Hepatocyte (in vitro differentiated cells): ENCODE results near the gene LIPT1. TPM values are rescaled to one million over a fixed set of nuclear protein-coding genes. Genes with fewer than 3 reads are reported as not detected.

Experiments used
- DNase-seq: peaks from one replicate; pipeline ENCODE4 v3.0.0-alpha.2; 2016; ENCODE audit warnings: low spot score
- H2AFZ ChIP-seq: fragments of 200-600 bp; sonication (generic); 2 replicates; pipeline ENCODE4 v1.6.0; 2016; ENCODE audit warnings: antibody characterized with exemption, mild to moderate bottlenecking
- H3K27ac ChIP-seq: fragments of 200-600 bp; sonication (generic); 2 replicates; pipeline ENCODE4 v1.5.1; 2016; ENCODE audit warnings: mild to moderate bottlenecking
- H3K27me3 ChIP-seq: fragments of 200-600 bp; sonication (generic); 2 replicates; pipeline ENCODE4 v1.6.1; 2016
- H3K36me3 ChIP-seq: fragments of 200-600 bp; sonication (generic); replicated peaks from 2 replicates; pipeline ENCODE4 v1.5.1; 2016; ENCODE audit warnings: low read depth; ENCODE audit not compliant: insufficient read depth
- H3K4me1 ChIP-seq: fragments of 200-600 bp; sonication (generic); 2 replicates; pipeline ENCODE4 v1.5.1; 2016; ENCODE audit warnings: mild to moderate bottlenecking, moderate library complexity; ENCODE audit not compliant: insufficient read depth
- H3K4me2 ChIP-seq: fragments of 200-600 bp; sonication (generic); 2 replicates; pipeline ENCODE4 v1.6.0; 2016
- H3K4me3 ChIP-seq: fragments of 200-600 bp; sonication (generic); 2 replicates; pipeline ENCODE4 v1.5.1; 2016; ENCODE audit warnings: mild to moderate bottlenecking
- H3K79me2 ChIP-seq: fragments of 200-600 bp; sonication (generic); 2 replicates; pipeline ENCODE4 v1.6.0; 2017; ENCODE audit warnings: mild to moderate bottlenecking
- H3K9me2 ChIP-seq: fragments of 200-600 bp; sonication (generic); replicated peaks from 2 replicates; pipeline ENCODE4 v1.6.0; 2017; ENCODE audit warnings: mild to moderate bottlenecking; ENCODE audit not compliant: insufficient read depth
- H3K9me3 ChIP-seq: fragments of 200-600 bp; sonication (generic); 2 replicates; pipeline ENCODE4 v1.5.1; 2016; ENCODE audit warnings: low read depth, mild to moderate bottlenecking
- H4K20me1 ChIP-seq: fragments of 200-600 bp; sonication (generic); 2 replicates; pipeline ENCODE4 v1.6.0; 2016; ENCODE audit warnings: mild to moderate bottlenecking; ENCODE audit not compliant: insufficient read depth, poor library complexity, severe bottlenecking
- EZH2 ChIP-seq: fragments of 200-600 bp; sonication (generic); IDR thresholded peaks from 2 replicates; pipeline ENCODE4 v1.6.1; 2016; ENCODE audit warnings: antibody characterized with exemption, mild to moderate bottlenecking, borderline replicate concordance
- EZH2phosphoT487 ChIP-seq: fragments of 200-600 bp; sonication (generic); IDR thresholded peaks from one replicate; pipeline ENCODE4 v1.6.1; 2018; ENCODE audit warnings: antibody characterized with exemption, mild to moderate bottlenecking, low read depth, moderate library complexity; ENCODE audit not compliant: unreplicated experiment, severe bottlenecking
- WGBS: methylation state at CpG from one replicate; pipeline ENCODE4 v1.1.6; 2016; ENCODE audit warnings: low lambda C conversion rate; ENCODE audit errors: missing lambda C conversion rate; 5-methylcytosine and 5-hydroxymethylcytosine counted together
- polyA plus RNA-seq: library from polyadenylated mRNA; unstranded; fragments of >200 nt; fragmentation: Nextera tagmentation; extraction: Ambion mirVana; gene quantifications from 2 replicates; pipeline ENCODE4 v1.2.1, GENCODE V29; 2016
- total RNA-seq: library from RNA; depleted of rRNA; stranded (reverse); fragments of >200 nt; gene quantifications from 2 replicates; pipeline ENCODE4 v1.2.3, GENCODE V29; 2014
- TF ChIP-seq, protein P1 (sequence below): fragments of 200-600 bp; sonication (generic); IDR thresholded peaks from 2 replicates; pipeline ENCODE4 v1.5.1; 2016; ENCODE audit warnings: antibody characterized with exemption, mild to moderate bottlenecking; ENCODE audit not compliant: poor library complexity

The LIPT1 gene
- total RNA-seq (5.9 and 6.1 TPM in 2 replicates), polyA plus RNA-seq (5.8 and 5.9 TPM in 2 replicates)

DNA sequence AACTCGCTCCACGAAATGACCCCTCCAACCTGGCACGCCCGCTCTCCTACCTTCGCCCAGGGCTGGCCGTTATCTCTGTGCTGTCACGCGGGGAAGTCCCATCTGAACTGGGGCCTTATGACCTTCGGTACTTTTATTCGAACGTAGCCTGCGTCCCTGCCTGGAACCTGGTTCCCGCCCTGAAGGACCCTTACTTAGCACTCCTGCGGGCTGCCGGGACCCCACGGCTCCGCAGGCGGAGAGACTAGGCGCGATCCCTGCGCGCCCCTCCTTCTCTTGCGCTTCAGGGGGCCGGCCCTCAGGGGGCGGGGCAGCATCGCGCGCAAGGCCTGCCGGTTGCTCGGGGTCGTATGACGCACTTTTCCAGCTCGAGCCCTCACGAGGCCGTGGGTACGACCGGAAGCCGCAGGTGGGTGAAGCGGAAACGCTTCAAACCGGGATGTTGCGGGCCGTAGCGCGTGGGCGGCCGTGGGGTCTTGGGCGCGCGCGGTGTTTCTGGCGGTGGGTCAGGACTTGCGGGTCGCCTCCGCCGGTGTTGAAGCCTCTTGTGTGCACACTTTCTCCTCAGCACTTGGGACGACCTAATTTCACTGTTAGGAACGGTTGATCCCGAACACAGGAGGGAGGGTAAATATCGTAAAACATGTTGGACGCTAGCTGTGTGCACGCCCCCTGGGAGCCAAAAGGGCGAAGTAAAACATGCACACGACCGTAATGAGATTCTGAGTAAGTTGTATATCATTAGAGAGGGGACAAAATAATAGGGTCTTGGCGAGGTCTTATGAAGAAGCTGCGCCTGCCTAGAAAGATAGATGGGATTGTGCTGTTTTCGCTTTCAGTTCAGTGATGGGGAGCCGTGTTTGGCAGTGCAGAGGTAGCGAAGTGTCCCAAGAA lies at the start of gene LIPT1, which contains the start of gene TSGA10:
Gene LIPT1 (plus strand): TSS at position 325 of the 894 bp plus-strand sequence. CDS start 6,991 bp downstream, outside the sequence.
Gene TSGA10 (minus strand): TSS at position 300 of the 894 bp plus-strand sequence. CDS start 45,503 bp downstream, outside the sequence.
- peak within 1 kb of the TSS; percentile 77 for H2AFZ ChIP-seq
- H3K27ac ChIP-seq = peak within 1 kb of the TSS; percentile 92
- TF ChIP-seq EZH2phosphoT487 (no peak), EZH2 (no peak)
- TF ChIP-seq, protein P1, sequence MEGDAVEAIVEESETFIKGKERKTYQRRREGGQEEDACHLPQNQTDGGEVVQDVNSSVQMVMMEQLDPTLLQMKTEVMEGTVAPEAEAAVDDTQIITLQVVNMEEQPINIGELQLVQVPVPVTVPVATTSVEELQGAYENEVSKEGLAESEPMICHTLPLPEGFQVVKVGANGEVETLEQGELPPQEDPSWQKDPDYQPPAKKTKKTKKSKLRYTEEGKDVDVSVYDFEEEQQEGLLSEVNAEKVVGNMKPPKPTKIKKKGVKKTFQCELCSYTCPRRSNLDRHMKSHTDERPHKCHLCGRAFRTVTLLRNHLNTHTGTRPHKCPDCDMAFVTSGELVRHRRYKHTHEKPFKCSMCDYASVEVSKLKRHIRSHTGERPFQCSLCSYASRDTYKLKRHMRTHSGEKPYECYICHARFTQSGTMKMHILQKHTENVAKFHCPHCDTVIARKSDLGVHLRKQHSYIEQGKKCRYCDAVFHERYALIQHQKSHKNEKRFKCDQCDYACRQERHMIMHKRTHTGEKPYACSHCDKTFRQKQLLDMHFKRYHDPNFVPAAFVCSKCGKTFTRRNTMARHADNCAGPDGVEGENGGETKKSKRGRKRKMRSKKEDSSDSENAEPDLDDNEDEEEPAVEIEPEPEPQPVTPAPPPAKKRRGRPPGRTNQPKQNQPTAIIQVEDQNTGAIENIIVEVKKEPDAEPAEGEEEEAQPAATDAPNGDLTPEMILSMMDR = peak; percentile 29
- peaks cover 10% of the 10 kb centered on the region for H3K4me1 ChIP-seq
- H3K9me2 ChIP-seq = no peaks in the 10 kb centered on the region
- H3K36me3 ChIP-seq = no peaks in the 10 kb centered on the region
- 2% methylated on average over 70 of the region's 70 CpGs for WGBS
- peak within 1 kb of the TSS; percentile 83 for H3K4me3 ChIP-seq
- no peaks in the 10 kb centered on the region for H3K27me3 ChIP-seq
- H3K4me2 ChIP-seq = peak within 1 kb of the TSS; percentile 87
- peaks cover 4% of the 10 kb centered on the region for H3K79me2 ChIP-seq
- H4K20me1 ChIP-seq = no peaks in the 10 kb centered on the region
- DNase-seq = peak; percentile 96
- H3K9me3 ChIP-seq = no peaks in the 10 kb centered on the region

DNA sequence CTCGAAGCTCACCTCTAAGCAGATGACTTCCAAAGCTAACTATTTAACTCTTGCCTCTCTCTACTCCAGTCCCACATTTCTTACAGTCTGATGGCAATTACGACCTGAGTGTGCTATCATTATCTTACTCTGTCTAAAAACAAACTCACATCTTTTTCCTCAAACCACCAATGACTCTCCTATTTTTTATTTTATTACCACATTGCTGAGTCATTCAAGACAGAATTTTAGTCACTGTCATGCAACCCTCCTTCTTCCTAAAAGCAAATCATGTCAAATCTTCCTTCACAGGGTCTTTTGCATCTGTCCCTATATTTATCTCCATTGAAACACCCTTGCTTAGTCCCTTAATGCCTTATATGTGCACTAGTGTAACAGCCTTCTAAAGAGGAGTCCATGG lies 47.9 kb upstream of the LIPT1 start:
- DNase-seq = no peak
- no peak overlapping the region for H3K27ac ChIP-seq
- 67% methylated on average over 2 of the region's 2 CpGs for WGBS
- H3K4me1 ChIP-seq = no peaks in the 10 kb centered on the region
- H4K20me1 ChIP-seq = no peaks in the 10 kb centered on the region
- H3K9me3 ChIP-seq = no peaks in the 10 kb centered on the region
- no peak overlapping the region for H3K4me3 ChIP-seq
- no peak overlapping the region for H2AFZ ChIP-seq
- no peak overlapping the region for H3K4me2 ChIP-seq
- TF ChIP-seq EZH2phosphoT487 = no peak
- no peak for TF ChIP-seq EZH2
- TF ChIP-seq, protein P1 = no peak
- H3K36me3 ChIP-seq = no peaks in the 10 kb centered on the region
- no peaks in the 10 kb centered on the region for H3K9me2 ChIP-seq
- H3K27me3 ChIP-seq = no peaks in the 10 kb centered on the region
- H3K79me2 ChIP-seq = no peaks in the 10 kb centered on the region

DNA sequence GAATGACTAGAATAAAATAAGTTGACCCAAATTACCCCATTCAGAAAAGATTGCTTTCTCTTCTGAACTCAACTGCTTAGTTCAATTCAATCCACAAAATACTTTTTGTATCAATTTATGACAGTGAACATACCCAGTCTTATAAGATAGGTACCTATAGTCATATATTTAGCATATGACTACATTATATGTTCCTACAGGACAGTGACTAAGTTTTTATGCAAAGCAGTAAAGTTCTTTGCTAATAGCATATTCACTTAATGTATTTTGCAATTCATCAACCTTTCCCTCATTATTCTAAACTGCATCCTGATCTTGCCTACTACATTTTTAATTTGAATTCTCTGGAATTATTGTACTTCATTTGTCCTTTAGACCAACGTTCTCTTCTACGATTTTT lies 43.5 kb upstream of the LIPT1 start:
- Histone ChIP-seq H3K9me3 (no peaks in the 10 kb centered on the region), H3K27me3 (no peaks in the 10 kb centered on the region), H3K4me3 (no peak overlapping the region), H3K4me2 (no peak overlapping the region), H3K4me1 (no peaks in the 10 kb centered on the region), H4K20me1 (no peaks in the 10 kb centered on the region), H2AFZ (no peak overlapping the region), H3K27ac (no peak overlapping the region), H3K9me2 (no peaks in the 10 kb centered on the region), H3K79me2 (no peaks in the 10 kb centered on the region), H3K36me3 (no peaks in the 10 kb centered on the region)
- DNase-seq = no peak
- WGBS = 91% methylated on average over 2 of the region's 2 CpGs
- TF ChIP-seq, protein P1 = no peak
- TF ChIP-seq EZH2 = no peak
- TF ChIP-seq EZH2phosphoT487 = no peak
